Raji (cell line): ENCODE data around the gene BORCS8.

Experiments used
- POLR2A ChIP-seq: IDR thresholded peaks from 2 replicates; pipeline ENCODE4 v1.6.1; 2011; ENCODE audit warnings: low read depth, low read length, control low read depth; ENCODE audit not compliant: insufficient read depth

BORCS8 gene

DNA sequence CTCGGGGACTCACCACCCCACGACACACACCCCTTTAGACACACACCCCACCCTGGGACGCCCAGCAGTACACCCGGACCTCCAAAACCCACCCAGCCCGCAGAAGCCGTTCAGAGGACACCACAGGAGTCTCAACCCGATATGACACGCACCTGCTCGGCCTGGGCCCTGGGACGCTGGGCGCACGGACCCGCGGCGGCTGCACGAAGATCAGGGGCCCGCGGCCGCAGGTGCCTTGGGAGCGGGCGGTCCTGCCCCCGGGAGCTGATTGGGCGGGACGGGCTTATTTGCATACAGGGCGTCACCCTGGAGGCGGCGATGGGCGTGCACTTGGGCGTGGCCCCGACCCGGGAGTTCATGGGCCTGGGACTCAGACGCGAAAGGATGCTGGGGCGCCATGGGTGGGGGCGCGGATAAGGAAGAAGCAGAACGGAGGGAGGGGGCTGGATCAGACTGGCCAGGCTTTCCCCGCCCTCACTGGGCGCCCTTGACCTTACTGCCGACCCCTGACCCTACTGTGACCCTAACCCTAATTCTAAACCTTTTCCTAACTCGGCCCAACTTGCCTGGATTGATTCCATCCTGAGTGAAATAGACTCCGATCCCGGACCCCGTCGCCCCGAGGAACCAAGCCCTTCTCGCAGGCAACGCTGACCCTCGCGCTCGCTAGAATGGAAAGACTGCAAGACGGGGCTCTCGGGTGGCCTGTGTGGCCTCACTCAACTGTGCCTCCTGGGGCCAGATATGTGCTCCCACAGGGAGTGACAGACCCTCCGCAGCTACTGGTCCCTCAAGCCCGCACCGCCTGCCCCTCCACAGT, 21.7 kb downstream of the BORCS8 start, which contains the start of gene MEF2B:
MEF2B (minus strand) TSS at position 211 of the 820 bp plus-strand sequence. CDS start 19,528 bp downstream, outside the sequence.
- TF ChIP-seq POLR2A: peak; percentile 99

DNA sequence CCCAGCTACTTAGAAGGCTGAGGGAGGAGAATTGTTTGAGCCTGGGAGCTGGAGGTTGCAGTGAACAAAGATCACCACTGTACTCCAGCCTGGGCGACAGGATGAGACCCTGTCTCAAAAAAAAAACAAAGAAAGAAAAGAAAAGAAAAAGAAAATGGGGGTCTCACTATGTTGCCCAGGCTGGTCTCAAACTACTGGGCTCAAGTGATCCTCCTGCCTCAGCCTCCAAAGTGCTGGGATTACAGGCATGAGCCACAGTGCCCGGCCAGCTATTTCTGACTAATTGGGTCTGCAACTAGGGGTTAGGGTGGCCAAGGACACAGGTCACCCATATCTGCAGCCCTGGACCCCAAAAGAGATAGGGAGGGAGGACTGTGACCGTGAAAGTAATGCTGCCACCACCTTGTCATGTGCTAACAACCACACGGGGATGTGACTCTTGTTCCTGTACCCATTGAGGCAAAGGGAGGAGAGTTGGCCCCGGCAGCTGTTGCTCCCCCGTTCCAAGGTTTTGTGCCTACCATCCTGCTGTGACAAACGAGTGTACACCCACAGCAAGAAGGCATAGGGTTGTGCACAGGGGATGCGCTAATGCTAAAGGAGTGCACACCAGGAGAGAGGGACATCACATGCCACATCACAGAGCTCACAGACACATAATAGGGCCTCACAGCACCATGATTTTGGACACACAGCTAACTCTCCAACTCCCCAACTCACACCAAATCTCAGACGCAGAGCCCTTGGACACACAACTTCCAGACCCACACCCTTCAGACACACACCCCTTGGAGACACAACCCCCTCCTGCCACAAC, 22.5 kb downstream of the BORCS8 start:
- no peak for TF ChIP-seq POLR2A

DNA sequence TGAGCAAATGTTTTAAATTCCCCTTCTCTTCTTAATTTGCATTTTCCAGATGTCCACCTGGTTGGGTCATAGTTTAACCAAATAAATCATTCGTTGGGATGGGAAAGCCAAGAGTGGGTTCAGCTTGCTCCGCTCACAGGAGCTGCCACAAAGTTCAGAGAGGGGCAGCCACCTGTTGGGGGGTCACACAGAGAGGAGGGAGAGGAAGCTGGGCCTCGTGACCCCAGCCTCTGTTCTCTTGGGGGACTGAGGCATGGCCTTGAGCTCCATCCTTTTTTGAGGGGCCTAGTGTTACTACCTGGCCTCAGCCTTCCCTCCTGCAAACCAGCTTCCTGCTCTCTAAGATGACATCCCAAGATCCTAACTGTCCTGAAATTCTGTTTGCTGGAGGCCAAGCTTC, 24.3 kb downstream of the BORCS8 start:
- no peak for TF ChIP-seq POLR2A

DNA sequence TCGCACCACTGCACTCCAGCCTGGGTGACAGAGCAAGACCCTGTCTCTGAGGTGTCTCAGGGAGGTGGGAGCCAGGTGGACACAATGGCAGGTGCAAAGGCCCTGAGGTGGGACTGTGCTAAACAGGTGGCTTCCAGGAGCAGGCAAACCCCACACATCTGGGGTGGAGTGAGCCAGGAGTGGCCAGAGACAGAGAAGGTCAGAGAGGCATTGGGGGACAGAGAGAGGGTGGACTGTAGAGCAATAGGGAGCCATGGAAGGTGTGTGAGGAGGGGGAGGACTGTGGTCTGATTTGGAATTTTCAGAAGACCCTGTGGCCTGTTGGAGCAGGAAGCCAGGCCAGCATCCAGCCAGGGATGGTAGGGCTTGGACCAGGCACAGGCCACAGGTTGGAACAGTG, 26.6 kb downstream of the BORCS8 start:
- no peak for TF ChIP-seq POLR2A

DNA sequence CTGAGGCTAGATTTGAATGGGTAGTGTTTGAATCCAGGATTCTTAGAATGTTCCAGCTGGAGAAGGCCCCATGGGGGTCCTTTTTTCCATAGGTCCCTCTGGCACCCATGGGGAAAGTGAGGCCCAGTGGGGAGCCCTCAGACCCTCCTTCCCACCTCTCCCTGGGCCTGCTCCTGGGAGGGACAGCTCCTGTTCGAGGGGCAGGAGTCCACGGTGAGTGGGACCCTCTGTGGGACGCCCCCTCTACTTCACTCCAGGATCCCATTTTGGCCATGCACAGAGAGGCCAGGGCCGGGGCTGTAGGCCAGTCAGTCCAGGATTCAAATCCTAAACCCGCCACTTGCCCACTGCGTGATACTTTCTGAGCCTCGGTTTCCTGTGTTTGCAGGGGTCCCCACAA, 29.5 kb downstream of the BORCS8 start:
- no peak for TF ChIP-seq POLR2A

DNA sequence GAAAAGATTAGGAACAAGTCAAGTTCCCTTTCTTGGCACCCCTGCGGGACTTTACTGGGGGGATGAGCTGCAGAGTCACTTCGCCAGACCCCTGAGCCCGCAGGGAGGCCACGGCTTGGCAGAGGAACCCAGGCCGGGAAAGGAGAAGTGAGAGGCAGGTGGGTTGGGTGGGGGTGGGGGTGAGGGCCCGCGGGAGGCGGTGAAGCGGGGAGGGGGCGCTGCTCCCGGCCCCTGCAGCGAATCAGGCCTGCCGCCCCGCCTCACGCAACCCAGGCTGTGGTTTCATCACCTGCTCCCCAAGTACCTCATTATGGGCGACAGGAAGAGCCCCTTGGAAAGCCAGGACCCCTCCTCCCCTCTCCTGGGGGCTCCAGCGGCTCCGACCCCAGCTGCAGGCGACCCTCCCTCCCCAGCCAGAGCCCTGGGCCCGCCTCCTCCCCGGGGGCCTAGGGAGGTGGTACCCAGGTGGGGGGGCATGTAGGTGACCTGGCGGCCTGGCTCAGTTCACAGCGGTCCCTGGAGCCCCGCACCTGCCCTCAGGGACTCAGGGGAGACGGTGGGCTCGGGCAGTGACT, 31.4 kb downstream of the BORCS8 start:
- TF ChIP-seq POLR2A: peak; percentile 31; the same call in 1 of the 2 replicates

DNA sequence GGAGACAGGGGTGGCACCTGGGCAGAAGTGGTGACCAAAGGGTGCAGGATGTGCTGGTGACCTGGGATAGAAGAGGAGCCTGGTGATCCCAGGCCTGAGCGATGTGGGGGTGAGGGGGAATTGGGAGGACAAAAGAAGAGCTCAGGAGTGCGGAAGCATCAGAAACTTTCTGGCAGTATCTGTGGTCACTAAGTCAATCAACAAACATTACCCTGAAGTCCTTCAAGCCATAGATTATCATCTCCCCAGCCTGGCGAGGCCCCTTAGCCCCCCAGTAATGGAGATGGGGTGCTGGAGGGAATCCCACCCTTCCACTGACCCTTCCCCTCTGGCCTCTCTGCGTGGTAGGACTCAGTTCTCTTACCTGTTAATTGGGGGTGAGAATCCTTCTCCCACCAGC, 32.4 kb downstream of the BORCS8 start:
- TF ChIP-seq POLR2A: no peak

DNA sequence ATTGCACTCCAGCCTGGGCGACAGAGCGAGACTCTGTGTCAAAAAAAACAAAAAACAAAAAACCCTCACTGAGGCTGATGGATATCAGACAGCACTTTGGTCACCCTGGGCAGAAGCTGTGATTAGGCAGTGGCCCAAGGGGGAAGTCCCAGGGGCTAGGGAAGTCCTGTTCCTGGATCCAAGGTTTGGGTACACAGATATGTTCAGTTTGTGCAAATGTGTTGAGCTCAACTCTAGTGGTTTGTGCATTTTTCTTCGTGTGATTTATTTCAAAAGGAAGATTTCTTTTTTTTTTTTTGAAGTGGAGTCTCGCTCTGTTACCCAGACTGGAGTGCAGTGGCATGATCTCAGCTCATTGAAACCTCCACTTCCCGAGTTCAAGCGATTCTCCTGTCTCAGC, 34.1 kb downstream of the BORCS8 start:
- no peak for TF ChIP-seq POLR2A

DNA sequence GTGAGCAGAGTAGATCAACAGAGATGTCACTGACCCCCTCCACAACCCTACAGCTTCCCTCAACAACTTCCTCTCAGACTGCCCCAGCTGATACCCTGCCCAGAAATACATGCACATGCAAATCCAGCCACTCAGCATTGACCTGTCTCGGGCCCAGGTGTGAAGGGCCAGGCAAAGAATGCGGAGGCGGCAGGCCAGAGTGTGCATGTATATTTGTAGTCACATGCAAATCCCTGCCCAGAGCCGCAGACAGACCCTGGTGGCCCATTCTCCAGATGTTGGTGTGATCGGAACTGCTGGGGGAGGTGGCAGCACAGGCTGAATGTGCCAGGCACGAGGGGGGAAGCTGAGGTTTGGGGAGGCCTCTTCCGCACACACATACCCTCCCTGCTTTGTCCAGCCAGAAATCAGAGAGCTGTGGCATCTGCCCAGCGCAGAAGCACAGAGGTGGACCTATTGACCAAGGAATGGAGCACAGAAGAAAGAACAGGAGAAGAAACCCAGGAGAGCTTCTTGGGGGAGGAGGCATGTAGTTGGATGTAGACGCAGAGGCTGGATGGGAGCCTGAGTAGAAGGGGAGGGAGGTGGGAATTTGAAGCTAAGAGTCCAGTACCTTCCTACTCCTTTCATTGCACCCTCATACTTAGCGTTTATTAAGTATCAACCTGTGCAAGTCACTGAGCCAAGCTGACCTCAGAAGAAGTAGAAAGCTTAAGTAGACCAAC, 36.3 kb downstream of the BORCS8 start:
- peak; percentile 66 for TF ChIP-seq POLR2A

DNA sequence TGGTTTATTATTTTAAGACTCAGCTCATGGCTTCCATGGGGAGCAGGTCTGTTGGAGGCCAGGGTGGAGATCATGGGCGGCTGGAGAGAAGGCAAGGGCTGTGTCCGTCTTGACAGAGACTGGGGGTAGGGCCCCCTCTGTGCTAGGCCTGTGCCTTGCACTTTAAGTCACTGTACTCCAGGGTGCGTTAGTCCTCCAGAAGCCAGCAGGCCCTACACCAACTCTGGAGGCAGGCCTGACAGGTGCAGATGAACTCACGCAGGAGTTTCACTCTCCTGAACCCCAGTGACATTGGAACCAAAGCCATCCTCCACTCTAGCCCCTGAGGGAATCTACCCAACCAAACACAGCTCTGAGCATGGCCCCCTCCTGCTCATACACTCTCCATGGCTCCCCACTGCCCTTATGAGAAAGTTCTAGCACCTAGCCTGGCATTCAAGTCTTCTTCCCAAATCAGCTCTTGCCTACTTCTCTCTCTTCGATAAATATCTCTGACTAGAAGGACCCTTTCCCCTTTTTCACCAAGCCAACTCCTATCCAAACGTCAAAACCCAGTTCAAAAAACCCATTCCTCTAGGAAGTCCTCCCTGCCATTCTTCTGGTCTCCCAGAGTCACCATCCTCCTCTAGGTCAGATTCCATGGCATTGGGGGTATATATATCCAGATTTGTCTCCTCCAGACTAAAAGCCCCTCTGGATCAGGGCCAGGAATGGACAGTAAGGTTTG, 37.0 kb downstream of the BORCS8 start:
- no peak for TF ChIP-seq POLR2A

DNA sequence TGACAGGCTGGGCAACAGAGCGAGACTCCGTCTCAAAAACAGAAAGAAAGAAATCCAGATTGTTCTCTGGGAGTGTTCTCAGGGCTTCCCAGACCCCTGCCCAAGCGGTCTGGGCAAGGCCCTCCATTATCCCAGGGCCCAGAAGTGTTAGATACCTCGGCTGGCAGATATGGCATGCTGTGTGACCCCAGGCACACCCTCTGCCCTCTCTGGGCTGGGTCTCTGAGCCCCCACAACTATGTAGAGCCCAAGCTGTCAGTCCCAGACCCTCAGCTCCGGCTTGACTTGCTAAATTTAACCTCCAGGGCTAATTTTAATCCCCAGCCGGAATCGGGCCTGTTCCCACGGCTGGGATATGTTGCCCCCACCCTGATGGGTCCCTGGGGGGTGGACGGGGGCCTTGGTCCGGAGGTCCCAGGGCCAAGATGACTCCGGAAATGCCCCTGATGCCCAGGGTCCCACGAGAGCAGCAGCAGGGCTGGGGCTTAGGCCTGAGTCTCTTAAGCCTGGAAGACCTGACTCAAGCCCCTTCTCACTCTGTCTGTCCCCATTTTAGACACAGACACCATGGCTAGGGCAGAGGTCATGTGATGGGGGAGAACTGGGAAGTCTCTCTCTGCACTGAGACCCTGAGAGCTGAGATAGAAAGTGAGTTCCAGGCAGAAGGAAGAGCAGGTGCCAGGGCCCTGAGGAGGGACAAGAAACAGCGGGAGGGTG, 39.1 kb downstream of the BORCS8 start:
- TF ChIP-seq POLR2A: no peak

DNA sequence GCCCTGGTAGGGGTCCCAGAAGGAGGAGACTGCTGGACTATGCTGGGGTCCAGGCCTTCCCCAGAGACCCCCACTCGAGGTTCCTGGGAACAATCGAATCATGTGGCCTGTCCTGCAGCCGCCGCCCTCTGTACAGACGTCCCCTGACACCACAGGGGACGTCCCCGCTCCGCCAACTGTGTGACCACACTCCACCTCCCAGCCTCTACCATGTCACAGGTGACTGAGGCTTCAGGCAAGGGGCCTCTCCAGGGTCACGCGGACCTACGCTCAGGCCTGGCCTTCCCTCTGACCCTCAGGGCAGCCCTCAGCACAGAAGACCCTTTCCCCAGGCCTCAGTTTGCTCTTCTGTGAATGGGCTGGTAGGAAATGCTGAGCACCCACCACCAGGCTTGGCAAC, 40.5 kb downstream of the BORCS8 start:
- TF ChIP-seq POLR2A: no peak

DNA sequence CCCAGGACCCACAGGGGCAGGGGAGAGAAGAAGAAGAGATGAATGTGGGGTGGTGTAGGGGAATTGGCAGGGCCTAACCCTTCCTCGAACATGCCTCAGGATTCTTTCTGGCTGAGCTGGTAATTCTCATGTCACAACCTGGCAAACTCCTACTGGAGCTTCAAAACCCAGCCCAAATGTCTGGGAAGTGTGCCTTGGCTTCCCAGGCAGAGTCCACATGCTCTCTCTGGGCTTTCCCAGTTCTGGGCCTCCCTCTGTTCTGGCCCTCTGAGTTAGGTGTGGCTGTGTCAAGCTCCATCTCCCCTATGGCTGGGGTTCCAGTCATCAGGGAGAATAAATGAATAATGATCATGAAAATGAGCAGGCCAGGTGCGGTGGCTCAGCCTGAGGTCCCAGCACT, 42.5 kb downstream of the BORCS8 start:
- no peak for TF ChIP-seq POLR2A

DNA sequence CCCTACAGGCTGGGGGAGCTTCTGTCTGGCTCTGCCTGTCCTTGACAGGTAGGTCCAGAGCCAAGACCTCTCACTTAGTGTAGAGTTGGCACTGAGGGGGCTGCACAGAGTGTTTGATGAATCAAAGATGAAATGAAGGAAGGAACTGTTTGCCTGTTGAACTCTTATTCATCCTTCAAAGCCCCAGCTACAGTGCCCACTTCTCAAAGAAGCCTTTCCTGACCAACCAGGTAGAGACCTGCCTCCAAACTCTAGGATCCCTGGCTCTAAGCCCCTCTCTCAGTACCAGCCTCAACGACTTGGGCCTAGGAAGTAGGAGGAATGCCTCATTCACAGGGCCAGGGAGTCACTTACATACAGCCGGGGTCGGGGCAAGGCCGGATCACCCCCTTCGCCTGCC, 44.6 kb downstream of the BORCS8 start:
- TF ChIP-seq POLR2A: no peak
